ENCODE measurements around the gene TMEM87B.

DNA sequence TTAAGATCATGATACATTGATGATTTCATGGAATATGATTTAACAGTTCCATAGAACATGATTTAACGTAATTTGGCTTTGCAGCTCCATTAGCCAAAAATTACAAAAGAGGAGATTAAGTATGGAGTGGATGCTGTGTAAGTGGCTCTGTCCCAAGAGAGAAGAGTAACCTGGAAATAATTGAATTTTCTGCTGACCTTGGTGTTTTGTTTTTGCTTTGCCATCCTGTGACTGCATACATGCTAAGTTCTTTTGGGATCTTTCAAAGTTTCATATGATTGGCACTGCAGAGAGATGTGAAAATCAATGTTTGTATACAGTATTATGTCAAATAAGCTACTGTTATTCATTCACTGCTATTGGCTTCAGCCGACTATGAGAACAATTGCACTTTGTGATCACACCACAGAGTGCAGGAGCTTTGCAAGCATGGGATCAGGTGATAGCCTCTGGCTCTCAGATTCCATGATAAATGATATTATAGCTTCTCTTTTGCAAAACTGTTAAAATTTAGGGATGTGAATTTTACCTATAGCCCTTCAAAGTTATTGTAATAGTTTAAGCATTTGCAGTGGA lies 46.1 kb upstream of the TMEM87B start:
- TF ChIP-seq, protein P1, sequence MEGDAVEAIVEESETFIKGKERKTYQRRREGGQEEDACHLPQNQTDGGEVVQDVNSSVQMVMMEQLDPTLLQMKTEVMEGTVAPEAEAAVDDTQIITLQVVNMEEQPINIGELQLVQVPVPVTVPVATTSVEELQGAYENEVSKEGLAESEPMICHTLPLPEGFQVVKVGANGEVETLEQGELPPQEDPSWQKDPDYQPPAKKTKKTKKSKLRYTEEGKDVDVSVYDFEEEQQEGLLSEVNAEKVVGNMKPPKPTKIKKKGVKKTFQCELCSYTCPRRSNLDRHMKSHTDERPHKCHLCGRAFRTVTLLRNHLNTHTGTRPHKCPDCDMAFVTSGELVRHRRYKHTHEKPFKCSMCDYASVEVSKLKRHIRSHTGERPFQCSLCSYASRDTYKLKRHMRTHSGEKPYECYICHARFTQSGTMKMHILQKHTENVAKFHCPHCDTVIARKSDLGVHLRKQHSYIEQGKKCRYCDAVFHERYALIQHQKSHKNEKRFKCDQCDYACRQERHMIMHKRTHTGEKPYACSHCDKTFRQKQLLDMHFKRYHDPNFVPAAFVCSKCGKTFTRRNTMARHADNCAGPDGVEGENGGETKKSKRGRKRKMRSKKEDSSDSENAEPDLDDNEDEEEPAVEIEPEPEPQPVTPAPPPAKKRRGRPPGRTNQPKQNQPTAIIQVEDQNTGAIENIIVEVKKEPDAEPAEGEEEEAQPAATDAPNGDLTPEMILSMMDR (IDR thresholded peaks at IDR 0.05) = no peak
- TF ChIP-seq POLR2A (IDR thresholded peaks at IDR 0.05) = no peak

Measured in heart left ventricle (tissue), 13 donors.